K562 (cell line): Measurements from ENCODE around the gene CALY. TPM values are rescaled to one million over a fixed set of nuclear protein-coding genes. Genes with fewer than 3 reads are reported as not detected.

ENCODE experiments used
- BRCA1 ChIP-seq, 2 experiments: fragments of 450-650 bp in 1 of 2; sonication (generic) in 1 of 2; formaldehyde crosslinking in 1 of 2; IDR thresholded peaks; 2 replicates each; pipeline versions ENCODE4 v1.5.0 to v1.6.1; 2017 to 2020; ENCODE audit warnings: mild to moderate bottlenecking in 1 of 2, missing genetic modification reagents in 1 of 2
- CBX2 ChIP-seq: fragments of 200-600 bp; sonication (generic); IDR thresholded peaks from one replicate; pipeline ENCODE4 v1.6.1; 2012; ENCODE audit warnings: mild to moderate bottlenecking, low read length, inconsistent platforms; ENCODE audit not compliant: insufficient read depth, poor library complexity, severe bottlenecking
- CCNT2 ChIP-seq: IDR thresholded peaks from 2 replicates; pipeline ENCODE4 v1.6.1; 2011; ENCODE audit warnings: borderline replicate concordance, low read depth, mild to moderate bottlenecking, moderate library complexity, mixed read lengths, low read length; ENCODE audit not compliant: insufficient read length; ENCODE audit errors: extremely low read depth
- CTBP1 ChIP-seq: fragments of 450-650 bp; IDR thresholded peaks from 2 replicates; pipeline ENCODE4 v1.6.1; 2016; ENCODE audit warnings: borderline replicate concordance
- ESRRA ChIP-seq: fragments of 450-650 bp; IDR thresholded peaks from 2 replicates; pipeline ENCODE4 v1.6.1; 2014; ENCODE audit warnings: low read depth, mild to moderate bottlenecking, moderate library complexity, borderline replicate concordance
- FOXK1 ChIP-seq: sonication (generic); formaldehyde crosslinking; IDR thresholded peaks from 2 replicates; pipeline ENCODE4 v1.8.0; 2022; ENCODE audit warnings: missing genetic modification reagents, mild to moderate bottlenecking, borderline replicate concordance
- MBD2 ChIP-seq: sonication (generic); IDR thresholded peaks from 2 replicates; pipeline ENCODE4 v1.6.1; 2016; ENCODE audit warnings: low read depth, borderline replicate concordance
- MTA1 ChIP-seq: fragments of 450-650 bp; IDR thresholded peaks from 2 replicates; pipeline ENCODE4 v1.6.1; 2017; ENCODE audit warnings: borderline replicate concordance
- NR3C1 ChIP-seq: sonication (generic); formaldehyde crosslinking; IDR thresholded peaks from 2 replicates; pipeline ENCODE4 v1.8.1; 2022; ENCODE audit warnings: missing genetic modification reagents
- POLR2G ChIP-seq: fragments of 200-400 bp; formaldehyde crosslinking; IDR thresholded peaks from 2 replicates; pipeline ENCODE4 v1.6.1; 2017; ENCODE audit warnings: low read depth, mild to moderate bottlenecking, antibody characterized with exemption, low read length, moderate library complexity
- RBFOX2 ChIP-seq: fragments of 200-400 bp; formaldehyde crosslinking; IDR thresholded peaks from 2 replicates; pipeline ENCODE4 v1.6.1; 2017; ENCODE audit warnings: low read depth, mild to moderate bottlenecking, low read length, moderate library complexity
- TAF1 ChIP-seq: IDR thresholded peaks from 2 replicates; pipeline ENCODE4 v1.6.1; 2011; ENCODE audit warnings: mild to moderate bottlenecking, low read length, moderate library complexity; ENCODE audit not compliant: insufficient read depth, control insufficient read depth, severe bottlenecking; ENCODE audit errors: extremely low read depth
- TARDBP ChIP-seq: fragments of 450-650 bp; IDR thresholded peaks from 2 replicates; pipeline ENCODE4 v1.6.1; 2016
- ZNF133 ChIP-seq: fragments of 250-450 bp; sonication (Bioruptor Pico); IDR thresholded peaks from 2 replicates; pipeline ENCODE4 v1.4.0; 2020; ENCODE audit warnings: mild to moderate bottlenecking
- ZNF175 ChIP-seq: fragments of 200-800 bp; sonication (Bioruptor generic); IDR thresholded peaks from 2 replicates; pipeline ENCODE4 v1.6.1; 2016; ENCODE audit warnings: low read depth, mild to moderate bottlenecking, missing genetic modification characterization, missing compliant biosample characterization
- ZNF764 ChIP-seq: fragments of 250-450 bp; sonication (Bioruptor Pico); IDR thresholded peaks from 2 replicates; pipeline ENCODE4 v1.4.0; 2020; ENCODE audit warnings: low read depth, mild to moderate bottlenecking, moderate library complexity
- polyA plus RNA-seq, 8 experiments: library from polyadenylated mRNA; depleted of rRNA in 4 of 8; stranded (reverse) in 5 of 8; unstranded in 3 of 8; fragments of >200 nt; fragmentation: Nextera tagmentation in 2 of 8; fragmentation: Illumina TruSeq in 1 of 8; extraction: Ambion mirVana in 2 of 8; extraction: Trizol in 1 of 8; gene quantifications; 2 replicates each; pipeline versions ENCODE4 v1.2.1 to v1.2.3, GENCODE V29; 2011 to 2014; ENCODE audit warnings: inconsistent platforms in 1 of 8, missing spikeins in 1 of 8
- total RNA-seq, 7 experiments: library from RNA; depleted of rRNA in 6 of 7; stranded (reverse); fragments of >200 nt in 6 of 7; fragmentation: Illumina TruSeq in 2 of 7; extraction: Trizol in 2 of 7; gene quantifications; 2 replicates each; pipeline versions ENCODE4 v1.2.1 to v1.2.3, GENCODE V29; 2011 to 2021; ENCODE audit warnings: low replicate concordance in 1 of 7
- TF ChIP-seq, protein P1 (sequence below): sonication (generic); formaldehyde crosslinking; IDR thresholded peaks from 2 replicates; pipeline ENCODE4 v1.8.0; 2022; ENCODE audit warnings: mild to moderate bottlenecking, missing genetic modification reagents
- TF ChIP-seq, protein P2 (sequence below), 2 experiments: fragments of 450-650 bp; formaldehyde crosslinking in 1 of 2; IDR thresholded peaks; 2 replicates each; pipeline versions ENCODE4 v1.4.0 to v1.6.1; 2014 to 2020; ENCODE audit warnings: mild to moderate bottlenecking in 2 of 2, borderline replicate concordance in 1 of 2, low read depth in 1 of 2

The CALY gene
- total and polyA plus RNA-seq, 9 of the 15 experiments (the other 6 are each of a cell fraction or from before 2014, with no cell fraction given): not detected

DNA sequence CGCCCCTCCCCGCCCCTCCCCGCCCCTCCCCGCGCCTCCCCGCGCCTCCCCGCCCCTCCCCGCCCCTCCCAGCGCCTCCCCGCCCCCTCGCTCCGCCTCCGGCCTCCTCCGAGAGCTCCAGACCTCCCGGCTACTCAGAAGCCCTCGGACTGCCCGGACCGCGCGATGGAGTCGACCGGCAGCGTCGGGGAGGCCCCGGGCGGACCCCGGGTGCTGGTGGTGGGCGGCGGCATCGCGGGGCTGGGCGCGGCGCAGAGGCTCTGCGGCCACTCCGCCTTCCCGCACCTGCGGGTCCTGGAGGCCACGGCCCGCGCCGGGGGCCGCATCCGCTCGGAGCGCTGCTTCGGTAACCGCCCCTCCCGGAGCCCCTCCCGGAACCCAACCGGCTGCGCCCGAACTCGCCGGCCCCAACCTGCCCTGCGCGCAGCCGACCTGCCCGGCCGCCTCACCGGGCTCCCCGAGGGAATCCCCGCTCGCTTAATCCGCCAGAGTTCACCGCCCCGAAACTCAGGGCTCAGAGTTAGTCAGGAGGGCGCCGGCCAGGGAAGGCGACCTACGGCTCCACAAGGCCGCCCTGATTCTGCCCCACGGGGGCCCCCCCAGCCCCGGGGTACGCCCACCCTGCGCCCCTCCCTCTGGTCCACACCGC is 42.6 kb upstream of the CALY start, which contains the start of gene PAOX (continued):
- TF ChIP-seq ZNF175 (CRISPR knock-in tag) (no peak), MTA1 (no peak), TARDBP (no peak), RBFOX2 (peak; percentile 77), CTBP1 (peak; percentile 15; the same call in 1 of the 2 replicates), NR3C1 (CRISPR knock-in tag) (no peak), CCNT2 (peak; percentile 56), ZNF133 (CRISPR knock-in tag) (no peak), MBD2 (no peak), FOXK1 (no peak), ESRRA (no peak), BRCA1 (IDR thresholded peaks at IDR 0.05) (no peak), BRCA1 (CRISPR knock-in tag; IDR thresholded peaks at IDR 0.05) (no peak), POLR2G (peak; percentile 85), TAF1 (peak; percentile 62), ZNF764 (CRISPR knock-in tag) (no peak), CBX2 (no peak)
- TF ChIP-seq, protein P1, sequence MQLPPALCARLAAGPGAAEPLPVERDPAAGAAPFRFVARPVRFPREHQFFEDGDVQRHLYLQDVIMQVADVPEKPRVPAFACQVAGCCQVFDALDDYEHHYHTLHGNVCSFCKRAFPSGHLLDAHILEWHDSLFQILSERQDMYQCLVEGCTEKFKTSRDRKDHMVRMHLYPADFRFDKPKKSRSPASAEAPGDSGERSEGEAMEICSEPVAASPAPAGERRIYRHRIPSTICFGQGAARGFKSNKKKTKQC: no peak
- TF ChIP-seq, protein P2, sequence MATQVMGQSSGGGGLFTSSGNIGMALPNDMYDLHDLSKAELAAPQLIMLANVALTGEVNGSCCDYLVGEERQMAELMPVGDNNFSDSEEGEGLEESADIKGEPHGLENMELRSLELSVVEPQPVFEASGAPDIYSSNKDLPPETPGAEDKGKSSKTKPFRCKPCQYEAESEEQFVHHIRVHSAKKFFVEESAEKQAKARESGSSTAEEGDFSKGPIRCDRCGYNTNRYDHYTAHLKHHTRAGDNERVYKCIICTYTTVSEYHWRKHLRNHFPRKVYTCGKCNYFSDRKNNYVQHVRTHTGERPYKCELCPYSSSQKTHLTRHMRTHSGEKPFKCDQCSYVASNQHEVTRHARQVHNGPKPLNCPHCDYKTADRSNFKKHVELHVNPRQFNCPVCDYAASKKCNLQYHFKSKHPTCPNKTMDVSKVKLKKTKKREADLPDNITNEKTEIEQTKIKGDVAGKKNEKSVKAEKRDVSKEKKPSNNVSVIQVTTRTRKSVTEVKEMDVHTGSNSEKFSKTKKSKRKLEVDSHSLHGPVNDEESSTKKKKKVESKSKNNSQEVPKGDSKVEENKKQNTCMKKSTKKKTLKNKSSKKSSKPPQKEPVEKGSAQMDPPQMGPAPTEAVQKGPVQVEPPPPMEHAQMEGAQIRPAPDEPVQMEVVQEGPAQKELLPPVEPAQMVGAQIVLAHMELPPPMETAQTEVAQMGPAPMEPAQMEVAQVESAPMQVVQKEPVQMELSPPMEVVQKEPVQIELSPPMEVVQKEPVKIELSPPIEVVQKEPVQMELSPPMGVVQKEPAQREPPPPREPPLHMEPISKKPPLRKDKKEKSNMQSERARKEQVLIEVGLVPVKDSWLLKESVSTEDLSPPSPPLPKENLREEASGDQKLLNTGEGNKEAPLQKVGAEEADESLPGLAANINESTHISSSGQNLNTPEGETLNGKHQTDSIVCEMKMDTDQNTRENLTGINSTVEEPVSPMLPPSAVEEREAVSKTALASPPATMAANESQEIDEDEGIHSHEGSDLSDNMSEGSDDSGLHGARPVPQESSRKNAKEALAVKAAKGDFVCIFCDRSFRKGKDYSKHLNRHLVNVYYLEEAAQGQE (IDR thresholded peaks at IDR 0.05; ENCODE audit: borderline replicate concordance): peak; percentile 58
- TF ChIP-seq, protein P2 (CRISPR knock-in tag; IDR thresholded peaks at IDR 0.05; ENCODE audit: low read depth): no peak
